MM.1S (cell line): ENCODE data around the gene SFMBT1.

Experiments
- EZH2 ChIP-seq: fragments of 300-600 bp; sonication (generic); optimal IDR thresholded peaks from 2 replicates; pipeline ENCODE3; 2017; ENCODE audit warnings: low read depth, mild to moderate bottlenecking, antibody characterized with exemption, low read length, mixed read lengths
- TF ChIP-seq, protein P1 (sequence below): fragments of 300-600 bp; sonication (generic); IDR thresholded peaks from 2 replicates; pipeline ENCODE4 v1.5.1; 2016; ENCODE audit warnings: antibody characterized with exemption, low read length, mixed read lengths

DNA sequence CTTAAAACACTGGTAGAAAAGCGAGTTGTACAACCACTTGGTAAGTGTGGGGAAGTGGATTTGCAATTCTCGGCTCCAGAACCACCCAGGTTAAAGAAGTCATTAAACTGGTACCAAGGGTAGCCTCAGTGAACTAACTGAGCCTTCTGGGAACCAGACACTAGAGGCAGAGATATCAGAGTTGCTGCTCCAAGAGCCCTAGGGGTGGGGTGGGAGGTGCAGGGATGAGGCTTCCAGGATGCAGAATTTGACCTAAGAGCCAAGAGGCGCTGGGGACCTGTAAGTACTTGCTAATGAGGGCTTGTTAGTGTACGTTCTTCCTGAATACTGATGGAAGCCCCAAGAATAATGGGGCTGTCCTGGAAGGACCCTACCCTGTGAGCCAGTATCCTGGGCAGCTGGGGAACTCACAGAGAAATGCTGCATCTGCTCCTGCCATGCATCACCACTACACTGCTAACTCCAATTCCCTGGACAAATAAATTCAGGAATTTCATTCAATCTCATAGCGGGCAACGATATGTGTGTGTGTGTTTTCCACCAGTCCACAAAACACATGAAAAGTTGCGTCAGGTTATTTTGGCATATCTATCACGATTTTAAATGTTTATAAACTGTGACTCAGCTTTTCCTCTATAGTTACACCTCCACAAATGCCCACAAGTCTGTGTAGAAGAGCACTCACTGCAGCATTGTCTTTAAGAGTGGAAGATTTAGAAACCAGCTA lies 172.3 kb downstream of the SFMBT1 start:
- TF ChIP-seq, protein P1, sequence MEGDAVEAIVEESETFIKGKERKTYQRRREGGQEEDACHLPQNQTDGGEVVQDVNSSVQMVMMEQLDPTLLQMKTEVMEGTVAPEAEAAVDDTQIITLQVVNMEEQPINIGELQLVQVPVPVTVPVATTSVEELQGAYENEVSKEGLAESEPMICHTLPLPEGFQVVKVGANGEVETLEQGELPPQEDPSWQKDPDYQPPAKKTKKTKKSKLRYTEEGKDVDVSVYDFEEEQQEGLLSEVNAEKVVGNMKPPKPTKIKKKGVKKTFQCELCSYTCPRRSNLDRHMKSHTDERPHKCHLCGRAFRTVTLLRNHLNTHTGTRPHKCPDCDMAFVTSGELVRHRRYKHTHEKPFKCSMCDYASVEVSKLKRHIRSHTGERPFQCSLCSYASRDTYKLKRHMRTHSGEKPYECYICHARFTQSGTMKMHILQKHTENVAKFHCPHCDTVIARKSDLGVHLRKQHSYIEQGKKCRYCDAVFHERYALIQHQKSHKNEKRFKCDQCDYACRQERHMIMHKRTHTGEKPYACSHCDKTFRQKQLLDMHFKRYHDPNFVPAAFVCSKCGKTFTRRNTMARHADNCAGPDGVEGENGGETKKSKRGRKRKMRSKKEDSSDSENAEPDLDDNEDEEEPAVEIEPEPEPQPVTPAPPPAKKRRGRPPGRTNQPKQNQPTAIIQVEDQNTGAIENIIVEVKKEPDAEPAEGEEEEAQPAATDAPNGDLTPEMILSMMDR = no peak
- no peak for TF ChIP-seq EZH2
